ENCODE measurements around the gene TOB1.

The TOB1 gene

DNA sequence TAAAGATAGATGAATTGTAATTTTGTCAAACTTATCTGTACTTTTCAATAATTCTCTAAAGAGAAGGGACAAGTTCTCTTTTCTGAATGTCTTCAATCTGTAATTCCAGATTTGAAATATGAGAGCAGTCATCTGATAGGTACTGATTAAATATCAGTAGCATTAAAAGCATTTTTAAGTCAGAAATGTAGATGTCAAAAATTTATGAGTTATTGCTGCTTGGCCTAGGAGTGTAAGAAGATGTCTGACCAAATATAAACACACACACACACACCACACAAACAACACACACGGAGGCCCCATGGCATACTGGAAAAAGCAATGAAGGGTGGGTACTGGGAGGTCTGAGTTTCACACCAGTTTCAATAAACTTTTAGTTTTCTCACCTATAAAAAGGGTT lies 2.4 kb upstream of the TOB1 start:
- no peak for DNase-seq
- Histone ChIP-seq H3K36me3 (peaks cover 15% of the 10 kb centered on the region), H3K27ac (no peak overlapping the region; the same call in 1 of the 2 replicates), H3K9me3 (ENCODE audit: severe bottlenecking) (no peaks in the 10 kb centered on the region), H3K27me3 (ENCODE audit: insufficient read depth, low read depth, severe bottlenecking) (no peaks in the 10 kb centered on the region), H3K4me3 (ENCODE audit: low read depth, low read length) (no peak overlapping the region)
- TF ChIP-seq, protein P1, sequence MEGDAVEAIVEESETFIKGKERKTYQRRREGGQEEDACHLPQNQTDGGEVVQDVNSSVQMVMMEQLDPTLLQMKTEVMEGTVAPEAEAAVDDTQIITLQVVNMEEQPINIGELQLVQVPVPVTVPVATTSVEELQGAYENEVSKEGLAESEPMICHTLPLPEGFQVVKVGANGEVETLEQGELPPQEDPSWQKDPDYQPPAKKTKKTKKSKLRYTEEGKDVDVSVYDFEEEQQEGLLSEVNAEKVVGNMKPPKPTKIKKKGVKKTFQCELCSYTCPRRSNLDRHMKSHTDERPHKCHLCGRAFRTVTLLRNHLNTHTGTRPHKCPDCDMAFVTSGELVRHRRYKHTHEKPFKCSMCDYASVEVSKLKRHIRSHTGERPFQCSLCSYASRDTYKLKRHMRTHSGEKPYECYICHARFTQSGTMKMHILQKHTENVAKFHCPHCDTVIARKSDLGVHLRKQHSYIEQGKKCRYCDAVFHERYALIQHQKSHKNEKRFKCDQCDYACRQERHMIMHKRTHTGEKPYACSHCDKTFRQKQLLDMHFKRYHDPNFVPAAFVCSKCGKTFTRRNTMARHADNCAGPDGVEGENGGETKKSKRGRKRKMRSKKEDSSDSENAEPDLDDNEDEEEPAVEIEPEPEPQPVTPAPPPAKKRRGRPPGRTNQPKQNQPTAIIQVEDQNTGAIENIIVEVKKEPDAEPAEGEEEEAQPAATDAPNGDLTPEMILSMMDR (IDR thresholded peaks at IDR 0.05; ENCODE audit: low read depth, low read length), result no peak

DNA sequence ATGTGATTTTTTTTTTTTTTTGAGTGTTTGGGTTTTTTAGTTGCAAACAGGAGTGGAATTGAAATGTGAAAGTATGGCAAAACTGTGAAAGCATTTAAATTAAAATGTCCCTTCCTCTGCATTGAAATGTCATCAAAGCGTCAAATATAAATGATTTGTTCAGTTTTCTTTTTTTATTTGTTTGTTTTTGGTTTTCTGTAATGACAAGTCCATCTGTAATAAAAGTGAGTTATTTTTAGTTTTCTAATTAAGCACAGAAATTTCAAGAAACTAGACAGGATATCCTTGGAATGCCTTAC lies 1.9 kb upstream of the TOB1 start:
- TF ChIP-seq, protein P1 (IDR thresholded peaks at IDR 0.05; ENCODE audit: low read depth, low read length), result no peak
- no peaks in the 10 kb centered on the region for H3K27me3 ChIP-seq (ENCODE audit: insufficient read depth, low read depth, severe bottlenecking)
- DNase-seq, result no peak
- peaks cover 21% of the 10 kb centered on the region for H3K36me3 ChIP-seq
- no peaks in the 10 kb centered on the region for H3K9me3 ChIP-seq (ENCODE audit: severe bottlenecking)
- H3K4me3 ChIP-seq (ENCODE audit: low read depth, low read length), result peak overlapping the region; percentile 66
- peak overlapping the region; percentile 94 for H3K27ac ChIP-seq

DNA sequence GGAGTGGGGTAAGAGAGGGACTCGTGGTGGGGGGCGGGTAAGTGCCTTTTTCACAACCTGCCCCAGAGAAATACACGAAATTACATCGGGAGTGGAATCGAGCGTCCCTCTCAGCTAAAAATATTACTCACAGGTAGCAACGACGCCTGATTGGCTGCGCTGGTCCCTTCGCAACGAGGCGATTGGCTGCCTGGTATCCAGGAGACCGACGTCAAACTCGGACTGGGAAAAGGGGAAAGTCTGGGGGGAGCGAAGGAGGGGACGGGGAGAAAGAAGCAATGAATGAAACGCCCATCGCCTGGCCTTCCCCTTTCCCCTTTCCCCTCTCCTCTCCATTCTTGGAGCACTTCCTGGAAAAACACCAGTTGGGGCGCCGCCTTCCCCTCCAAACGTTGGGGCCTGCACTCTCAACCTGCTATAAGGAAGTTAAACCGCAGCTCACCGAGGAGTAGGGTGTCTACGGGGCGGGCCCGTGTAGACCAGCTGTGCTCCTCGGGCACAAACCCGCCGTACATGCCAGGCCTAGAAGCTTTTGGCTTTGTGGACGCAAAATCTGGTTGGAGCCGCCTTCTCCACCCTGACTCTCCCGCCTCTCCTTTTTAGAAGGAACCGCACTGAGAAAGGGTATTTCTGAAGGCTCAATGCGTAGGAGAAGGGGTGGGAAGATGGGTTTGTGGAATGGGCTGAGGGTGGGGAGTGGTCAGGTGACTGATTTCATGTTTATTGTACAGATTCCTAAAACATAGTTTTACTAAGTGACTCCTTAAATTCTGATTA lies 1.4 kb upstream of the TOB1 start:
- TF ChIP-seq, protein P1 (IDR thresholded peaks at IDR 0.05; ENCODE audit: low read depth, low read length), result no peak
- Histone ChIP-seq H3K36me3 (peaks cover 26% of the 10 kb centered on the region), H3K27ac (peak overlapping the region; percentile 94), H3K4me3 (ENCODE audit: low read depth, low read length) (peak overlapping the region; percentile 66), H3K27me3 (ENCODE audit: insufficient read depth, low read depth, severe bottlenecking) (no peaks in the 10 kb centered on the region), H3K9me3 (ENCODE audit: severe bottlenecking) (no peaks in the 10 kb centered on the region)
- peak; percentile 98 for DNase-seq

DNA sequence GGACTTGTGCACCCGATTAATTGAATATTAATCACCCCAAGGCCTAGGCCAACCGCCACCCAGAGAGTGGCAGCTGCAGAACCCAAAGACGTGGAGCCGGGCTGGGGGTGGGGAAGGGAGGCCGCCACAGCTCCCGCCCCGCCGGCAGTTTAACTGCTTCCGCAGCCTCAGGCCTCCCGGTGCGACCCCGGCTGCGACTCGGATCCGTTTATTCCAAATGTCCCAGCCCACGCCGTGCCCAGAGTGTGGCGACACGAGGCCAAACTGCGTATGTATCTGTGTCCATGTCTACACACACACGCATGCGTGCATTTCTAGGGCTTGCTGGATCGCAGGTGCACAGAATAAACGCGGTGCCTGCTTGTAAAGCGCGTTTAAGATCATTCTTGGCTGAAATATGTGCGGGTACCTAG lies 802 bp upstream of the TOB1 start:
- TF ChIP-seq, protein P1 (IDR thresholded peaks at IDR 0.05; ENCODE audit: low read depth, low read length), result no peak
- H3K9me3 ChIP-seq (ENCODE audit: severe bottlenecking), result no peaks in the 10 kb centered on the region
- peaks cover 32% of the 10 kb centered on the region for H3K36me3 ChIP-seq
- no peaks in the 10 kb centered on the region for H3K27me3 ChIP-seq (ENCODE audit: insufficient read depth, low read depth, severe bottlenecking)
- peak overlapping the region; percentile 66 for H3K4me3 ChIP-seq (ENCODE audit: low read depth, low read length)
- H3K27ac ChIP-seq, result peak overlapping the region; percentile 94
- peak; percentile 76 for DNase-seq

DNA sequence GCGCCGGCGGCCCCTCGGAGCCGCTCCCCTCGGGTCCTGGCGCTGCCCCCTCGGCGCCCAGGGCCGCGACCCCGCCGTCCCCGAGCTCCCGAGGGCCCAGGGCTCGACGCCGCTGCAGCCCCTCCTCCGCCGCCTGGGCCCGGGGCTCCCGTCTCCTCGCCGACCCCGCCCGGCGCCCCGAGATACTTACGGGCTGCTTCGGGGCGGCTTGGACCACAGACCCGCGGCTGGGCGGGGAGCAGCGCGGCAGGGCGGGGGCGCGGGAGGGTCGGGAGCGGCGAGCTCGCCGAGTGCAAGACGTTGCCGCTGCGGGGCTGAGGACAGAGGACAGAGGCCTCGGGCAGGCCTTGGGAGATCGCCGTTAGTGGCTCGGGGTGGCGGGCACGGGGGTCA lies 290 bp downstream of the TOB1 start:
- TF ChIP-seq, protein P1 (IDR thresholded peaks at IDR 0.05; ENCODE audit: low read depth, low read length), result no peak
- no peak for DNase-seq
- Histone ChIP-seq H3K9me3 (ENCODE audit: severe bottlenecking) (no peaks in the 10 kb centered on the region), H3K27ac (peak overlapping the region; percentile 94), H3K4me3 (ENCODE audit: low read depth, low read length) (peak overlapping the region; percentile 96), H3K36me3 (peaks cover 43% of the 10 kb centered on the region), H3K27me3 (ENCODE audit: insufficient read depth, low read depth, severe bottlenecking) (no peaks in the 10 kb centered on the region)
